GM12878 (cell line): ENCODE results near the gene CDX1. TPM values are rescaled to one million over a fixed set of nuclear protein-coding genes. Genes with fewer than 3 reads are reported as not detected.

Experiments
- ATAC-seq: fragments of 200-7000 bp; cut with Tn5 transposase; 3 replicates; pipeline ENCODE4 v1.9.1; 2020; ENCODE audit warnings: mild to moderate bottlenecking, moderate library complexity
- BruUV-seq: library from RNA; stranded (reverse); fragments of 400-500 nt; replicated peaks from 2 replicates; lab custom pipeline; 2021; lab: Mats Ljungman, UMichigan
- CTCF ChIA-PET: fragments of 300-600 bp; sonication (Branson Sonifier 250); formaldehyde crosslinking; extraction: SDS; loops from one replicate; lab custom pipeline; 2021; ENCODE audit warnings: inconsistent platforms; lab: Yijun Ruan, JAX
- POLR2A ChIA-PET: fragments of 350-600 bp; formaldehyde crosslinking; extraction: SDS; loops from one replicate; lab custom pipeline; 2021; ENCODE audit warnings: inconsistent platforms; lab: Charles Lee
- RAD21 ChIA-PET: fragments of 300-600 bp; sonication (Branson Sonifier 250); formaldehyde crosslinking; loops from one replicate; lab custom pipeline; 2023; ENCODE audit warnings: antibody characterized with exemption; ENCODE audit not compliant: unreplicated experiment; lab: Charles Lee
- SMC1A ChIA-PET: fragments of 300-600 bp; sonication (Branson Sonifier 250); formaldehyde crosslinking; loops from one replicate; lab custom pipeline; 2023; ENCODE audit not compliant: unreplicated experiment, uncharacterized antibody; lab: Charles Lee
- DNase-seq: peaks from one replicate; pipeline ENCODE4 v3.0.0-alpha.2; 2011; ENCODE audit warnings: low read depth, low spot score
- FAIRE-seq: peaks from 3 replicates; lab custom pipeline; 2011; peaks lifted over from hg19 to GRCh38; lab: Jason Lieb, UNC
- H2AFZ ChIP-seq: 2 replicates; pipeline ENCODE4 v1.6.0; 2011; ENCODE audit warnings: low read depth, low read length, control low read depth; ENCODE audit not compliant: control insufficient read depth
- H3K27ac ChIP-seq: 2 replicates; pipeline ENCODE4 v1.5.1; 2011; ENCODE audit warnings: control low read depth; ENCODE audit not compliant: control insufficient read depth, insufficient read depth
- H3K27me3 ChIP-seq, 2 experiments: replicated peaks in 1 of 2; 2 replicates each; pipeline versions ENCODE4 v1.6.0 to v1.6.1; 2011; ENCODE audit warnings: low read length in 1 of 2; ENCODE audit not compliant: control insufficient read depth in 2 of 2, insufficient read depth in 2 of 2
- H3K36me3 ChIP-seq, 2 experiments: 2 replicates each; pipeline ENCODE4 v1.5.1; 2011; ENCODE audit warnings: low read length in 1 of 2; ENCODE audit not compliant: control insufficient read depth in 2 of 2, insufficient read depth in 2 of 2
- H3K4me1 ChIP-seq: 2 replicates; pipeline ENCODE4 v1.6.1; 2011; ENCODE audit warnings: mild to moderate bottlenecking, low read length, moderate library complexity, mixed read lengths; ENCODE audit not compliant: control insufficient read depth, insufficient read depth
- H3K4me2 ChIP-seq: 2 replicates; pipeline ENCODE4 v1.6.0; 2011; ENCODE audit warnings: control low read depth; ENCODE audit not compliant: control insufficient read depth, insufficient read depth
- H3K4me3 ChIP-seq: fragments of 200-600 bp; sonication (generic); 2 replicates; pipeline ENCODE4 v1.5.1; 2016
- H3K79me2 ChIP-seq: 2 replicates; pipeline ENCODE4 v1.6.0; 2011; ENCODE audit warnings: low read length; ENCODE audit not compliant: control insufficient read depth, insufficient read depth
- H3K9ac ChIP-seq: 2 replicates; pipeline ENCODE4 v1.8.0; 2011; ENCODE audit warnings: low read length, control low read depth, mixed read lengths; ENCODE audit not compliant: control insufficient read depth, insufficient read depth
- H3K9me3 ChIP-seq: replicated peaks from 3 replicates; pipeline ENCODE4 v1.5.1; 2011; ENCODE audit warnings: mild to moderate bottlenecking, low read length; ENCODE audit not compliant: control insufficient read depth, insufficient read depth
- H4K20me1 ChIP-seq: 2 replicates; pipeline ENCODE4 v1.6.0; 2011; ENCODE audit not compliant: control insufficient read depth, insufficient read depth
- PAX5 ChIP-seq: IDR thresholded peaks from 2 replicates; pipeline ENCODE4 v1.6.1; 2011; ENCODE audit warnings: low read depth, low read length, borderline replicate concordance
- ZNF24 ChIP-seq: fragments of 450-650 bp; IDR thresholded peaks from 2 replicates; pipeline ENCODE4 v1.6.1; 2017; ENCODE audit warnings: antibody characterized with exemption, mild to moderate bottlenecking
- ZSCAN29 ChIP-seq: fragments of 450-650 bp; IDR thresholded peaks from 2 replicates; pipeline ENCODE4 v1.6.1; 2017; ENCODE audit warnings: mild to moderate bottlenecking, moderate library complexity
- WGBS: methylation state at CpG from one replicate; pipeline ENCODE4 v1.1.6; 2016; ENCODE audit warnings: low lambda C conversion rate; ENCODE audit not compliant: insufficient replicate concordance, insufficient coverage; ENCODE audit errors: missing lambda C conversion rate; 5-methylcytosine and 5-hydroxymethylcytosine counted together
- in situ Hi-C: fragments of 300-500 bp; cut with MboI; formaldehyde crosslinking; loops from 9 replicates; pipeline ENCODE4 v1.14.3; 2018; ENCODE audit warnings: mixed read lengths
- intact Hi-C: fragments of 100-400 bp; cut with micrococcal nuclease; formaldehyde crosslinking; loops from one replicate; pipeline ENCODE4 v1.14.2; 2022; ENCODE audit not compliant: unreplicated experiment
- polyA plus RNA-seq, 11 experiments: library from polyadenylated mRNA; depleted of rRNA in 4 of 11; unstranded in 6 of 11; stranded (reverse) in 5 of 11; fragments of >200 nt; fragmentation: Nextera tagmentation in 4 of 11; fragmentation: Illumina TruSeq in 1 of 11; extraction: Ambion mirVana in 4 of 11; extraction: Trizol in 1 of 11; gene quantifications; 1 replicate in 1 of 11; 2 replicates in 10 of 11; pipeline versions ENCODE4 v1.2.1 to v1.2.3, GENCODE V29; 2011 to 2016; ENCODE audit warnings: inconsistent platforms in 2 of 11, missing spikeins in 2 of 11, low read depth in 1 of 11
- total RNA-seq, 4 experiments: library from RNA; depleted of rRNA in 3 of 4; stranded (reverse); fragments of >200 nt in 3 of 4; fragmentation: Illumina TruSeq in 1 of 4; extraction: Trizol in 1 of 4; gene quantifications; 2 replicates each; pipeline versions ENCODE4 v1.2.1 to v1.2.3, GENCODE V29; 2013 to 2021
- TF ChIP-seq, protein P1 (sequence below): fragments of 450-650 bp; formaldehyde crosslinking; IDR thresholded peaks from 2 replicates; pipeline ENCODE4 v1.4.0; 2022; ENCODE audit warnings: mild to moderate bottlenecking, moderate library complexity
- TF ChIP-seq, protein P2 (sequence below): fragments of 450-650 bp; IDR thresholded peaks from 2 replicates; pipeline ENCODE4 v1.6.1; 2018; ENCODE audit warnings: mild to moderate bottlenecking, low read depth, moderate library complexity; ENCODE audit not compliant: partially characterized antibody
- TF ChIP-seq, protein P3 (sequence below): fragments of 450-650 bp; IDR thresholded peaks from 2 replicates; pipeline ENCODE4 v1.6.1; 2017; ENCODE audit warnings: borderline replicate concordance

Gene CDX1
- total and polyA plus RNA-seq, 10 of the 15 experiments (the other 5 are each of a cell fraction or from before 2014, with no cell fraction given) = not detected

DNA sequence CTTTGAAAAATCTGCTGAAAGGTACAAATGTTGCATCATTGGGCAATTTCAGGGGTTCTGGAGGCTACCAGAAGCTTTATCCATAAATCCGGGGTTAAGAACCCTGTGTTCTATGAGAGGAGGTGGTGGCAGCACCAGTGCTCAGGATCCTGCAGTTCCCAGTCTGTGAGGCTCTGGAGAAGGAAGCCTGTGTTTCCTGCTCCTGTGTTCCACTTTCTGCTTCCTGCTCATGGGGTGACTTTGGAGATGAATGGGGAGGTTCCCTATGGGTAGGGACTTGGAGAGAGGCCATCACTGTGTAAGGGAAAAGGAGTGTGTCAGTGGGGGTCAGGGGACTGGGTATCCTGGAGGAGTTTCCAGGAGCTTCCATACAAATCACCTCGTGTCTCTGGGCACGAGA lies 2.3 kb downstream of the CDX1 start:
- 0% methylated on average over 3 of the region's 3 CpGs for WGBS
- TF ChIP-seq, protein P1, sequence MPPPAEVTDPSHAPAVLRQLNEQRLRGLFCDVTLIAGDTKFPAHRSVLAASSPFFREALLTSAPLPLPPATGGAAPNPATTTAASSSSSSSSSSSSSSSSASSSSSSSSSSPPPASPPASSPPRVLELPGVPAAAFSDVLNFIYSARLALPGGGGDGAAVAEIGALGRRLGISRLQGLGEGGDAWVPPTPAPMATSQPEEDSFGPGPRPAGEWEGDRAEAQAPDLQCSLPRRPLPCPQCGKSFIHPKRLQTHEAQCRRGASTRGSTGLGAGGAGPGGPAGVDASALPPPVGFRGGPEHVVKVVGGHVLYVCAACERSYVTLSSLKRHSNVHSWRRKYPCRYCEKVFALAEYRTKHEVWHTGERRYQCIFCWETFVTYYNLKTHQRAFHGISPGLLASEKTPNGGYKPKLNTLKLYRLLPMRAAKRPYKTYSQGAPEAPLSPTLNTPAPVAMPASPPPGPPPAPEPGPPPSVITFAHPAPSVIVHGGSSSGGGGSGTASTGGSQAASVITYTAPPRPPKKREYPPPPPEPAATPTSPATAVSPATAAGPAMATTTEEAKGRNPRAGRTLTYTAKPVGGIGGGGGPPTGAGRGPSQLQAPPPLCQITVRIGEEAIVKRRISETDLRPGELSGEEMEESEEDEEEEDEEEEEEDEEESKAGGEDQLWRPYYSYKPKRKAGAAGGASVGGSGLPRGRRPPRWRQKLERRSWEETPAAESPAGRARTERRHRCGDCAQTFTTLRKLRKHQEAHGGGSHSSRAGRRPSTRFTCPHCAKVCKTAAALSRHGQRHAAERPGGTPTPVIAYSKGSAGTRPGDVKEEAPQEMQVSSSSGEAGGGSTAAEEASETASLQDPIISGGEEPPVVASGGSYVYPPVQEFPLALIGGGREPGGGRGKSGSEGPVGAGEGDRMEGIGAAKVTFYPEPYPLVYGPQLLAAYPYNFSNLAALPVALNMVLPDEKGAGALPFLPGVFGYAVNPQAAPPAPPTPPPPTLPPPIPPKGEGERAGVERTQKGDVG (CRISPR knock-in tag) = no peak
- TF ChIP-seq ZNF24 = no peak
- TF ChIP-seq PAX5 = no peak
- TF ChIP-seq ZSCAN29 = no peak
- TF ChIP-seq, protein P2, sequence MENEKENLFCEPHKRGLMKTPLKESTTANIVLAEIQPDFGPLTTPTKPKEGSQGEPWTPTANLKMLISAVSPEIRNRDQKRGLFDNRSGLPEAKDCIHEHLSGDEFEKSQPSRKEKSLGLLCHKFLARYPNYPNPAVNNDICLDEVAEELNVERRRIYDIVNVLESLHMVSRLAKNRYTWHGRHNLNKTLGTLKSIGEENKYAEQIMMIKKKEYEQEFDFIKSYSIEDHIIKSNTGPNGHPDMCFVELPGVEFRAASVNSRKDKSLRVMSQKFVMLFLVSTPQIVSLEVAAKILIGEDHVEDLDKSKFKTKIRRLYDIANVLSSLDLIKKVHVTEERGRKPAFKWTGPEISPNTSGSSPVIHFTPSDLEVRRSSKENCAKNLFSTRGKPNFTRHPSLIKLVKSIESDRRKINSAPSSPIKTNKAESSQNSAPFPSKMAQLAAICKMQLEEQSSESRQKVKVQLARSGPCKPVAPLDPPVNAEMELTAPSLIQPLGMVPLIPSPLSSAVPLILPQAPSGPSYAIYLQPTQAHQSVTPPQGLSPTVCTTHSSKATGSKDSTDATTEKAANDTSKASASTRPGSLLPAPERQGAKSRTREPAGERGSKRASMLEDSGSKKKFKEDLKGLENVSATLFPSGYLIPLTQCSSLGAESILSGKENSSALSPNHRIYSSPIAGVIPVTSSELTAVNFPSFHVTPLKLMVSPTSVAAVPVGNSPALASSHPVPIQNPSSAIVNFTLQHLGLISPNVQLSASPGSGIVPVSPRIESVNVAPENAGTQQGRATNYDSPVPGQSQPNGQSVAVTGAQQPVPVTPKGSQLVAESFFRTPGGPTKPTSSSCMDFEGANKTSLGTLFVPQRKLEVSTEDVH = no peak
- TF ChIP-seq, protein P3, sequence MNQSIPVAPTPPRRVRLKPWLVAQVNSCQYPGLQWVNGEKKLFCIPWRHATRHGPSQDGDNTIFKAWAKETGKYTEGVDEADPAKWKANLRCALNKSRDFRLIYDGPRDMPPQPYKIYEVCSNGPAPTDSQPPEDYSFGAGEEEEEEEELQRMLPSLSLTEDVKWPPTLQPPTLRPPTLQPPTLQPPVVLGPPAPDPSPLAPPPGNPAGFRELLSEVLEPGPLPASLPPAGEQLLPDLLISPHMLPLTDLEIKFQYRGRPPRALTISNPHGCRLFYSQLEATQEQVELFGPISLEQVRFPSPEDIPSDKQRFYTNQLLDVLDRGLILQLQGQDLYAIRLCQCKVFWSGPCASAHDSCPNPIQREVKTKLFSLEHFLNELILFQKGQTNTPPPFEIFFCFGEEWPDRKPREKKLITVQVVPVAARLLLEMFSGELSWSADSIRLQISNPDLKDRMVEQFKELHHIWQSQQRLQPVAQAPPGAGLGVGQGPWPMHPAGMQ = no peak
- Histone ChIP-seq H3K36me3 (no peaks in the 10 kb centered on the region), H3K79me2 (no peaks in the 10 kb centered on the region), H3K9ac (no peak overlapping the region), H3K27me3 (no peaks in the 10 kb centered on the region; a peak in 2 of 4 replicates), H2AFZ (no peak overlapping the region), H3K4me1 (no peaks in the 10 kb centered on the region), H3K4me2 (no peak overlapping the region), H3K9me3 (no peaks in the 10 kb centered on the region), H3K27ac (no peak overlapping the region), H3K4me3 (no peak overlapping the region), H4K20me1 (no peaks in the 10 kb centered on the region)
- no TSS peak for BruUV-seq
- ChIA-PET POLR2A (no interaction called here), CTCF (interaction anchor here (0.8 to 2.0 kb wide), 3 partner anchors 13 to 181 kb away, joined by 3 to 6 read pairs (median 3); partner anchors contain the start of gene PDGFRB), SMC1A (interaction anchor here (0.6 to 1.1 kb wide), 2 partner anchors 50 to 84 kb away, joined by 3 read pairs; no protein-coding TSS in a partner anchor), RAD21 (no interaction called here)
- DNase-seq (no peak), FAIRE-seq (no peak), ATAC-seq (no peak)
- intact Hi-C loops = no loop called here
- in situ Hi-C loops = no loop called here
